HG02885 (cell line): ENCODE measurements around the gene TENM3.

Experiments
- ATAC-seq: cut with Tn5 transposase; IDR thresholded peaks from one replicate; pipeline ENCODE4 v1.9.1; 2021; ENCODE audit warnings: mild to moderate bottlenecking; ENCODE audit not compliant: unreplicated experiment, poor library complexity

Gene TENM3

DNA sequence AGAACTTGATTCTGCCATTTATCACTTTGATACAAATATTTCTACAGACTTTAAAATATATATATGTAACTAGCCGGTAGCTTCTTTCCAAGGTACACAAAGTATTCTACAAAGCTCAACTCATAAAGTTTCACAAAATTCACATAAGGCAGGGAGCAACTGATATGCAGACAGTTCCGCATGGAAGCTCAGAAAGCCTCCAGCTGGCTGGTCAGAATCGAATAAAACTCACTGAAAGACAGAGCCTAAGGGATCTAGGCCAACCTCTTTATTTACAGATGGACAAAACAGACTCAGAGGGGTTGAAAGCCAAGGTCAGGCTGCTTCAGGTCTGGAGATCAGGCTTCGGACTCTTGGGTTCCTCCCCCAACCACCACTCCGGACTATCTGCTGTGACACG is 543.8 kb downstream of the TENM3 start:
- ATAC-seq: no peak

DNA sequence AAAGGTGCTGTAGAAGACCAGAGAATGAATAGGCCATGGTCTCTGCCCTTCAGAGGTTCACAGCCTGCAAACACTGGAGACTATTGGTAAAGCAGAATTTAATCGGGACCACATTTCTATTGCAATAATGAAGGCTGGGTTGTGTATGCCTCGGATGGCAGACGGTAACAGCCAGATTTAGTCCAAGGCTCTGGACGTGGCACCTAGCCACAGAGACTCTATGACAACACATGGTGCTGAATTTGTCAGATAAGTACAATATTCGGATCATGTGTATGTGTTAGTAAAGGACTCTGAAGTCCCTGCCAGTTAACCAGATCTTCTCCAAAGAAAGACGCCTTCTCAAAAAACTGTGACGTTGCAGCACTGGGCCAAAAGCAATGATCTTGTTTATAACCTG is 545.0 kb downstream of the TENM3 start:
- ATAC-seq: no peak

DNA sequence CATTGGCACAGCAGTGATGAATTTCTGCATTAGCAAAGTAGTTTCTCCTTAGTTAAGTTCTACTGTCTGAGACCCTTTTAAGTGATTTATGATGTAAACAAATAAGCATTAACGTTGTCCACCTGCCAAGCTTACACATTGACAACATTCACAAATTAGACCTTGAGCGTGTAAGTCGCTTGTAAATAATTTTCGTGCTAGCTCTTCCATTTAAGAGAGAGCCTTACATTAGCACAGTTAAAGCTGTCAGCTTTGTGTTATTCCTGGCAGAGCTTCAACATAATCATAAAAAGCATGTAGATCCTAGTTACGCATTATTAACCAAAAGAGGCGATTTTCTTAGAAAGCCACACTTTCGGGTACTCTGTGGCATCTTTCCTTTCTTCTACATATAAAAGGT is 546.3 kb downstream of the TENM3 start:
- no peak for ATAC-seq

GRCh38 chr4:182795446-182796238 is 552.4 kb downstream of the TENM3 start:
- no peak for ATAC-seq

- no peak for ATAC-seq
Measured at GRCh38 chr4:182799515-182800215, 556.5 kb downstream of the TENM3 start.

DNA sequence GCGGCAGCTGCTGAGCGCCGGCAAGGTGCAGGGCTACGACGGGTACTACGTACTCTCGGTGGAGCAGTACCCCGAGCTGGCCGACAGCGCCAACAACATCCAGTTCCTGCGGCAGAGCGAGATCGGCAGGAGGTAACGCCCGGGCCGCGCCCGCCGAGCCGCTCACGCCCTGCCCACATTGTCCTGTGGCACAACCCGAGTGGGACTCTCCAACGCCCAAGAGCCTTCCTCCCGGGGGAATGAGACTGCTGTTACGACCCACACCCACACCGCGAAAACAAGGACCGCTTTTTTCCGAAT is 557.0 kb downstream of the TENM3 start:
- no peak for ATAC-seq

- ATAC-seq: no peak
Measured at GRCh38 chr4:182801636-182802035, 558.4 kb downstream of the TENM3 start.

DNA sequence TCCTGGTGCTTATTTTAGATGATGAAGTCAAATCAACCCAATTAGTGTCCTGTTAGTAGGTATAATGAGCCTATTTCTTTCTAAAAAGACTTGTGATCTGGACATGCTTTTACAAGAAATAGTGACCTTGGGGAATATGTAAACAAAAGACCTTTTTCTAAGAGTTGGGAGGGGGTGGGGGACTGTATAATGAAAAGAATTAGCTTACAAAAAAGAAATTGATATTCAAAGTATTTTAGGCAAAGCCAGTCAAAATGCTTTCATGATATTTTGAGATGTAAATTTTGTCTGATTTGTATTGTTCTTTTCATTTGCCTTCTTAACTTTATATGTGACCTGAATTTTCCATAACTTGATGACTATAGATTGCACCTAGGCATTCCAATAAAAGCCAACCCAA is 559.4 kb downstream of the TENM3 start:
- ATAC-seq: no peak

- ATAC-seq: no peak
Measured at GRCh38 chr4:182803235-182803634, 560.0 kb downstream of the TENM3 start.

GRCh38 chr4:182804131-182804530 is 560.9 kb downstream of the TENM3 start:
- ATAC-seq: no peak

GRCh38 chr4:182805321-182805720 is 562.1 kb downstream of the TENM3 start:
- ATAC-seq: no peak

- ATAC-seq: no peak
Measured at GRCh38 chr4:182805750-182806149, 562.5 kb downstream of the TENM3 start.

DNA sequence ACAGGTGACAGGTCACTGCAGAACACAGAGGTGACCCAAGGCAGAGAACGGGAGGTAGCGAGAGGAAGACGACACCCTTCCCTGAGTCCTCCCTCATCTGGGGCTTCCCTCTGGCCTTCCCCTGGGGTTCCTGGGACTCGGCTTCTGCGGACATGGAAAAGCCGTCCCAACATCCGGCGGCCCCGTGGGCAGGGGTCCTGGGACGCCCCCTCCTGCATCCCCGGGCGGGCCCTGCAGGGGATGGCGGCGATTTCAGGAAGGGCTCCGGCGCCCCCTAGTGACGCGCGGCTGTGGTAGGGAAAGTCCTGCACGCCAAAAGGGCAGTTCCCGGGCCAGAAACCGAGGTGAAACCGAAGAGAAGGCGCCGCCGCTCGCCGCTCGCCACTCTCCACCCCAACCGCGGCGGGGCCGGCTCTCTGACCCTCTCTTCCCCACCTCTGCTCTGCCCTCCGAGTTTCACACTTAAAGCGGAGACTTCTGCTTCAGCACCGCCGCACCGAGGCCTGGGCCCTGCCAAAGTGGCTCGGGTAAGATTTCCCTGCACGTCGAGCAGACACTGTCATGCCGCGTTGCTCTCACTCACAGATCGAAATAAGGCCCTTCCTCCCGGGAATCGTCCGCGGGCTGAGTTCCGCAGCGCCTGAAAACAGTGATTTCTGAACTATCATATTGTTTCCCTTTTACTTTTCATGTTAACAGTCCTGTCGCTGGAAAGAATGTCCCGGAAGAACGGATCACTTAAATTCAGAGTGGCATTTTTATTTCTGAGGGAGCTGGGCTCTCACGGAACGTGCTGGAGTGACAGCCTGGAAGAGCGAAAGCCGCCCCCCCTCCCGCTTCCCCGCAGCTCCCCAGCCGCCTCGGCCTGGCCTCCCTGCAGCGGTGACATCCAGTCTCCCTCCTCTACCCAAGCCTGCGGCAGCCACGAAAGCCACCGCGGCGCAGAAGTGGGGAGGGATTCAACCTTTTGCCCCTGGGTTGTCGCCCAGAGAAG is 563.4 kb downstream of the TENM3 start:
- peak; percentile 81 for ATAC-seq

- ATAC-seq: no peak
Measured at GRCh38 chr4:182807346-182807745, 564.1 kb downstream of the TENM3 start.

DNA sequence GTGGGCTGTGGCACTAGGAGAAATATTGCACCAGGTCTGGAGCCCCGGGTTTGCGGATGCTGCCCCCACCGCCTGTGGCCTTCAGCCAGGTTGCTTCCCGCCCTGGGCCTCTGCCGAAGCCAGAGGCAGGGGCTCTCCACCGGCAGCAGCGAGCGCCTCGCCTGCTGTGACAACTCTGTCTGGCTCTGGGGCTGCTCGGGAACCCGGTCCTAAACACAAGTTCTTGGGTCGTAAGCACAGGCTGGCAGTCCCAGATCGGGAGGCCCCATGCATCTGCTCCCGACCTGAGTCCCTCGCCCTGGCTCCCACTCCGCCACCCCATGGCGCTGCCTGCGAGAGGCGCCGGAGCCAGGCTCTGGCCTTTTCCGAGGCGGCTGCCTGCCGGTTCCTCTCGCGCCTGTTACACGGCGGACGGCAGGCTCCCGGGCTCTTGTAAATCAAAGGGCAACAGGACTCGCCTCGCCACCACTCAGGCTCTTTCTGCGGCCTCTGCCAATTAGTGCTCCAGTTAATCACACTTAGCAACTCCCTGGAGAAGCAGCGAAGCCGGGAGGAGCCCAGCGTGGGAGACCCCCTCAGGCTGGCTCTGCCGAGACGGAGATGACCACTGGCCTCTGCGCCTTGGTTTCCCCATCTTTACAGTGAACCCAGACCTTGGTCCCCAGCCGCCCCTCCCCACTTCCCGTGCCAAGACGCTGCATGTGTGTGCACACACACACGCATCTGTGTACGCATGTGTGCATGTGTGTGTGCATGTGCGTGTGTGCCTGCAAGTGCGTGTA is 564.8 kb downstream of the TENM3 start:
- no peak for ATAC-seq

GRCh38 chr4:182808673-182809416 is 565.6 kb downstream of the TENM3 start:
- ATAC-seq: peak; percentile 79

DNA sequence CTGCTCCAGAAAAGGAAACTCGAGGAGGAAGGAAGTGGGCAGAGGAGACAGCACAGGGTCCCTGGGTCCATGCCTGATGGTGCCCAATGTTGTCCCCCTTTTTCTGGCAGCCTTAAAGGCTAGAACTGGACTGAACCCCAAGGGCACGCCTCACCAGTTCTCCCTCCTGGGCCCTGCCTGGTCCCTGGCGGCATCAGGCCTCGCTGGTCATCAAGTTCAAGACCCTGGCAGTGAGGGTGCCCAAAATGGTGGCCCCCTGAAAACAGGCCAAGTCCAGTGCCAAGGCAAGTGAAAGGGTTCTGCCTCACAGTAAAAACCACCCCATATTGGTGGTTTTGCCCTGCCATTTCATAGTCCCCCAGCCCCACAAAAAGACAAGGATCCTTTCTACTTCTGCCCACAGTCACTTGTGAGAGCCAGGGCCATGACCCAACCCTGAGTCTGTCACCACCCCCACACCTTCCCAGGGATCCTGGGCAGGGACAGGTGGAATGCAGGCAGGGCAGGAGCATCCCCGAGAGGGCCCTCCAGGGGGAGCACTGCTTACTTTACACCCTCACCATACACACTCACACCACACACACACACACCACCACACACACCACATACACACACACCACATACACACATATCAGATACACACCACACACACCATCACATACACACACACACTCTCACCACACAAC is 566.4 kb downstream of the TENM3 start:
- peak; percentile 17 for ATAC-seq

DNA sequence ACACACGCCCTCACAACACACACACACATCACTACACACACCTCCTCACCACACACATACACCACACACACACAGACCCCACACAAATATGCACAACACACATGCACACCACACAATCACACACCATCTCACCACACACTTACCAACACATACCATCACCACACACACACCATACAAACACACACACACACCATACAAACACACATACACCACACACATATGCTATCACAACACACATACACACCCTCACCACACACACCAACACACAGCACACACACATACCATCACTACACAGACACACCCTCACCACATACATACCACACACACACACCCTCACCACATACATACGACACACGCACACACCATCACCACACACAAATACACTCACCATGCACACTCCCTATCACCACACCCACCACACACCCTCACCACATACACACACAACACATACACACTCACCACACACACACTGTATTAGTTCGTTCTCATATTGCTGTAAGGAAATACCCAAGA is 567.0 kb downstream of the TENM3 start:
- no peak for ATAC-seq

GRCh38 chr4:182812916-182813315 is 569.7 kb downstream of the TENM3 start:
- ATAC-seq: no peak
